K562 (cell line): Measurements from ENCODE around the gene SERPINH1. TPM values are rescaled to one million over a fixed set of nuclear protein-coding genes. Genes with fewer than 3 reads are reported as not detected.

Source experiments
- ATAC-seq: fragments of 200-7000 bp; cut with Tn5 transposase; 3 replicates; pipeline ENCODE4 v1.9.1; 2020; ENCODE audit warnings: moderate library complexity
- BruUV-seq: library from RNA; stranded (reverse); fragments of 400-500 nt; replicated peaks from 2 replicates; lab custom pipeline; 2021; lab: Mats Ljungman, UMichigan
- CTCF ChIA-PET: fragments of 300-600 bp; formaldehyde crosslinking; extraction: SDS; loops from one replicate; lab custom pipeline; 2021; ENCODE audit warnings: low intra/inter-chr PET ratio; lab: Yijun Ruan, JAX
- POLR2A ChIA-PET: fragments of 300-600, 350-650 bp; sonication (Branson Sonifier 250); formaldehyde crosslinking; extraction: SDS; loops from one replicate; lab custom pipeline; 2021; ENCODE audit warnings: antibody characterized with exemption, inconsistent platforms; lab: Yijun Ruan, JAX
- DNase-seq, 4 experiments: peaks; one replicate each; pipeline versions ENCODE4 v3.0.0 to v3.0.0-alpha.2; 2011 to 2018; ENCODE audit warnings: low spot score in 3 of 4, mixed read lengths in 3 of 4; ENCODE audit errors: extremely low read depth in 1 of 4
- FAIRE-seq: peaks from 2 replicates; lab custom pipeline; 2011; peaks lifted over from hg19 to GRCh38; lab: Jason Lieb, UNC
- H2AFZ ChIP-seq: 2 replicates; pipeline ENCODE4 v1.6.0; 2011; ENCODE audit warnings: low read depth, low read length, control low read depth, inconsistent platforms
- H3K27ac ChIP-seq: fragments of 200-600 bp; 3 replicates; pipeline ENCODE4 v1.8.0; 2011; ENCODE audit warnings: low read depth, mild to moderate bottlenecking, control low read depth, inconsistent platforms, low read length, moderate library complexity, mixed read lengths; ENCODE audit errors: extremely low read depth
- H3K27me3 ChIP-seq, 2 experiments: fragments of 300-600 bp in 1 of 2; 2 replicates in 1 of 2; 3 replicates in 1 of 2; pipeline versions ENCODE4 v1.6.0 to v1.8.0; 2011; ENCODE audit warnings: inconsistent platforms in 2 of 2, low read length in 2 of 2, mild to moderate bottlenecking in 1 of 2, mixed read lengths in 1 of 2, moderate library complexity in 1 of 2; ENCODE audit not compliant: control insufficient read depth in 2 of 2, insufficient read depth in 2 of 2
- H3K36me3 ChIP-seq: fragments of 300-600 bp; 3 replicates; pipeline ENCODE4 v1.8.0; 2011; ENCODE audit warnings: mild to moderate bottlenecking, low read length, inconsistent platforms; ENCODE audit not compliant: control insufficient read depth, insufficient read depth
- H3K4me1 ChIP-seq, 2 experiments: fragments of 200-600 bp in 1 of 2; replicated peaks in 1 of 2; 2 replicates in 1 of 2; 3 replicates in 1 of 2; pipeline versions ENCODE4 v1.5.1 to v1.8.0; 2011; ENCODE audit warnings: inconsistent platforms in 2 of 2, low read length in 2 of 2, mild to moderate bottlenecking in 1 of 2, mixed read lengths in 1 of 2, moderate library complexity in 1 of 2; ENCODE audit not compliant: control insufficient read depth in 2 of 2, insufficient read depth in 2 of 2
- H3K4me2 ChIP-seq: 2 replicates; pipeline ENCODE4 v1.6.1; 2011; ENCODE audit warnings: low read length, control low read depth, inconsistent platforms, mixed read lengths; ENCODE audit not compliant: insufficient read depth
- H3K4me3 ChIP-seq: fragments of 200-600 bp; sonication (generic), shearing (Covaris generic); 2 replicates; pipeline ENCODE4 v1.5.1; 2016; ENCODE audit warnings: control low read depth, inconsistent platforms
- H3K79me2 ChIP-seq: fragments of 200-600 bp; 3 replicates; pipeline ENCODE4 v1.8.0; 2011; ENCODE audit warnings: low read length, inconsistent platforms; ENCODE audit not compliant: control insufficient read depth, insufficient read depth
- H3K9ac ChIP-seq, 2 experiments: 2 replicates each; pipeline versions ENCODE4 v1.6.0 to v1.6.1; 2011; ENCODE audit warnings: low read depth in 2 of 2, low read length in 2 of 2, control low read depth in 1 of 2, inconsistent platforms in 1 of 2, mild to moderate bottlenecking in 1 of 2, mixed read lengths in 1 of 2; ENCODE audit not compliant: insufficient read depth in 1 of 2
- H3K9me1 ChIP-seq: one replicate; pipeline ENCODE4 v1.6.0; 2011; ENCODE audit warnings: inconsistent platforms, mild to moderate bottlenecking, low read length, moderate library complexity; ENCODE audit not compliant: control insufficient read depth, insufficient read depth
- H3K9me3 ChIP-seq: replicated peaks from 2 replicates; pipeline ENCODE4 v1.5.1; 2011; ENCODE audit warnings: low read depth, low read length, inconsistent platforms; ENCODE audit not compliant: control insufficient read depth, insufficient read depth
- H4K20me1 ChIP-seq: replicated peaks from 2 replicates; pipeline ENCODE4 v1.6.1; 2011; ENCODE audit warnings: low read length, inconsistent platforms, mixed read lengths; ENCODE audit not compliant: control insufficient read depth, insufficient read depth
- E2F6 ChIP-seq, 2 experiments: IDR thresholded peaks; 2 replicates each; pipeline ENCODE4 v1.6.1; 2011; ENCODE audit warnings: borderline replicate concordance in 1 of 2, control low read depth in 1 of 2, low read depth in 1 of 2, low read length in 1 of 2, mild to moderate bottlenecking in 1 of 2, mixed read lengths in 1 of 2, moderate library complexity in 1 of 2; ENCODE audit not compliant: insufficient read depth in 1 of 2, insufficient read length in 1 of 2, poor library complexity in 1 of 2, severe bottlenecking in 1 of 2; ENCODE audit errors: extremely low read depth in 1 of 2
- MGA ChIP-seq: fragments of 450-650 bp; IDR thresholded peaks from 2 replicates; pipeline ENCODE4 v1.6.1; 2016; ENCODE audit warnings: mild to moderate bottlenecking, moderate library complexity
- MIER1 ChIP-seq: fragments of 450-650 bp; IDR thresholded peaks from 2 replicates; pipeline ENCODE4 v1.6.1; 2016; ENCODE audit warnings: antibody characterized with exemption, mild to moderate bottlenecking, low read depth
- MYC ChIP-seq, 2 experiments: fragments of 250-450 bp in 1 of 2; sonication (Bioruptor Pico) in 1 of 2; IDR thresholded peaks; 2 replicates each; pipeline versions ENCODE4 v1.5.1 to v1.6.1; 2012 to 2021; ENCODE audit warnings: low read depth in 2 of 2, borderline replicate concordance in 1 of 2, improper control_type of control experiment in 1 of 2, low read length in 1 of 2, mild to moderate bottlenecking in 1 of 2, moderate library complexity in 1 of 2
- PML ChIP-seq: IDR thresholded peaks from 2 replicates; pipeline ENCODE4 v1.6.1; 2012; ENCODE audit warnings: low read length, inconsistent platforms
- PTBP1 ChIP-seq: fragments of 200-400 bp; formaldehyde crosslinking; IDR thresholded peaks from 2 replicates; pipeline ENCODE4 v1.6.1; 2017; ENCODE audit warnings: low read depth, low read length
- SPI1 ChIP-seq: IDR thresholded peaks from 2 replicates; pipeline ENCODE4 v1.6.1; 2011; ENCODE audit warnings: low read depth, low read length, control low read depth, borderline replicate concordance
- ZNF12 ChIP-seq: sonication (generic); formaldehyde crosslinking; IDR thresholded peaks from 2 replicates; pipeline ENCODE4 v1.4.0; 2020; ENCODE audit warnings: mild to moderate bottlenecking, missing genetic modification reagents
- ZNF282 ChIP-seq: sonication (generic); formaldehyde crosslinking; IDR thresholded peaks from 2 replicates; pipeline ENCODE4 v1.8.1; 2023; ENCODE audit warnings: missing genetic modification reagents
- WGBS: fragments of 100-300 bp; shearing (Covaris generic); methylation state at CpG from one replicate; pipeline ENCODE4 v1.1.6; 2016; ENCODE audit warnings: low coverage, mixed read lengths; ENCODE audit not compliant: insufficient coverage; ENCODE audit errors: missing lambda C conversion rate; 5-methylcytosine and 5-hydroxymethylcytosine counted together
- in situ Hi-C: fragments of 300-500 bp; cut with MboI; formaldehyde crosslinking; loops from 4 replicates; pipeline ENCODE4 v1.15.0; 2018; ENCODE audit warnings: inconsistent platforms, mixed read lengths
- intact Hi-C: fragments of 100-400 bp; cut with micrococcal nuclease; formaldehyde crosslinking; loops from 2 replicates; pipeline ENCODE4 v1.14.2; 2022
- polyA plus RNA-seq, 8 experiments: library from polyadenylated mRNA; depleted of rRNA in 4 of 8; stranded (reverse) in 5 of 8; unstranded in 3 of 8; fragments of >200 nt; fragmentation: Nextera tagmentation in 2 of 8; fragmentation: Illumina TruSeq in 1 of 8; extraction: Ambion mirVana in 2 of 8; extraction: Trizol in 1 of 8; gene quantifications; 2 replicates each; pipeline versions ENCODE4 v1.2.1 to v1.2.3, GENCODE V29; 2011 to 2014; ENCODE audit warnings: inconsistent platforms in 1 of 8, missing spikeins in 1 of 8
- total RNA-seq, 7 experiments: library from RNA; depleted of rRNA in 6 of 7; stranded (reverse); fragments of >200 nt in 6 of 7; fragmentation: Illumina TruSeq in 2 of 7; extraction: Trizol in 2 of 7; gene quantifications; 2 replicates each; pipeline versions ENCODE4 v1.2.1 to v1.2.3, GENCODE V29; 2011 to 2021; ENCODE audit warnings: low replicate concordance in 1 of 7

SERPINH1 gene
- total and polyA plus RNA-seq, 9 of the 15 experiments (the other 6 are each of a cell fraction or from before 2014, with no cell fraction given), result 2.8 to 106 (median 67.9) TPM

GRCh38 chr11:75576499-75576918 lies 14.5 kb downstream of the SERPINH1 start:
- ATAC-seq (peak; percentile 28; the same call in 2 of the 3 replicates), FAIRE-seq (no peak), DNase-seq (peak in 1 of 4 experiments; percentile 38)
- Histone ChIP-seq H3K4me2 (no peak overlapping the region), H3K27me3 (no peaks in the 10 kb centered on the region), H3K9me3 (no peaks in the 10 kb centered on the region), H3K79me2 (no peaks in the 10 kb centered on the region), H3K36me3 (peaks cover 19% of the 10 kb centered on the region; the same call in 2 of the 3 replicates), H3K4me1 (peaks cover 10 to 12% of the 10 kb centered on the region in 2 experiments; a peak in 4 of 5 replicates), H3K4me3 (no peak overlapping the region), H2AFZ (peak overlapping the region; percentile 42; the same call in 1 of the 2 replicates), H3K9ac (no peak overlapping the region), H4K20me1 (no peaks in the 10 kb centered on the region), H3K9me1 (no peaks in the 10 kb centered on the region), H3K27ac (no peak overlapping the region)
- intact Hi-C loops (no loop called here), in situ Hi-C loops (no loop called here)
- POLR2A ChIA-PET, result interaction anchor here (0.6 to 8.8 kb wide), 5 partner anchors 14 to 95 kb away, joined by 3 to 115 read pairs (median 6); partner anchors contain the start of gene SERPINH1
- WGBS, result 47% methylated on average over 8 of the region's 8 CpGs
- BruUV-seq, result no TSS peak
- CTCF ChIA-PET, result interaction anchor here (1.4 kb wide), 1 partner anchor 29 kb away, joined by 7 read pairs; no protein-coding TSS in a partner anchor
- no peak for TF ChIP-seq PTBP1
- peak; percentile 76 for TF ChIP-seq MGA
- TF ChIP-seq ZNF282 (CRISPR knock-in tag), result no peak
- TF ChIP-seq SPI1, result peak; percentile 97
- no peak for TF ChIP-seq ZNF12 (CRISPR knock-in tag)
- TF ChIP-seq E2F6 (IDR thresholded peaks at IDR 0.05; ENCODE audit: borderline replicate concordance in 1 of 2, extremely low read depth in 1 of 2, insufficient read depth in 1 of 2, insufficient read length in 1 of 2, low read depth in 1 of 2, low read length in 1 of 2, poor library complexity in 1 of 2, severe bottlenecking in 1 of 2), result peak; percentile 81 to 87
- TF ChIP-seq MIER1, result no peak
- 0 out of 2 replicates have a peak, but pooled peaks have one; percentile 51 for TF ChIP-seq MYC (IDR thresholded peaks at IDR 0.05; ENCODE audit: low read depth, low read length)
- TF ChIP-seq MYC (CRISPR knock-in tag; IDR thresholded peaks at IDR 0.05; ENCODE audit: borderline replicate concordance, low read depth), result no peak
- no peak for TF ChIP-seq PML
